Activated CD8-positive, alpha-beta memory T cell treated with anti-CD3 and anti-CD28 coated beads, Interleukin-2, amount 50 U/mL, for 1 hour (primary cell): ENCODE results near the gene TDG.
"Not testable (repeated sequence)": the region's sequence is repeated elsewhere in the genome, so short reads cannot be mapped to it uniquely, and the experiment has no call there.

ENCODE experiments used
- DNase-seq: peaks from one replicate; pipeline ENCODE4 v3.0.0-alpha.2; 2020; ENCODE audit errors: extremely low read depth

Gene TDG

GRCh38 chr12:104022786-104023185, 57.1 kb downstream of the TDG start:
- no peak for DNase-seq

GRCh38 chr12:104023710-104024109, 58.0 kb downstream of the TDG start:
- DNase-seq: no peak

GRCh38 chr12:104024348-104024747, 58.7 kb downstream of the TDG start:
- no peak for DNase-seq

GRCh38 chr12:104025771-104026170, 60.1 kb downstream of the TDG start:
- DNase-seq: no peak

- DNase-seq: no peak
These were observed 61.3 kb downstream of the TDG start for GRCh38 chr12:104026841-104027599.

- not testable (repeated sequence) for DNase-seq
These were observed 64.9 kb downstream of the TDG start for GRCh38 chr12:104030596-104030995.

GRCh38 chr12:104036143-104036542, 70.5 kb downstream of the TDG start:
- DNase-seq: not testable (repeated sequence)
